Aorta (tissue), 5 donors: ENCODE data around the gene SORBS2. TPM values are rescaled to one million over a fixed set of nuclear protein-coding genes. Genes with fewer than 3 reads are reported as not detected.
A peak's percentile ranks its signal among the peaks of the same experiment; 100 is the strongest.

Experiments
- ATAC-seq: fragments of 200-7000 bp; cut with Tn5 transposase; one replicate; pipeline ENCODE4 v1.9.1; 2022; ENCODE audit warnings: moderate library complexity; ENCODE audit not compliant: low FRiP score
- DNase-seq, 2 donors: peaks; one replicate each; pipeline ENCODE4 v3.0.0-alpha.2; 2020
- H3K27ac ChIP-seq, 2 donors: one replicate each; pipeline ENCODE4 v1.5.1; 2013; ENCODE audit warnings: low read length in 2 of 2, mild to moderate bottlenecking in 2 of 2, moderate library complexity in 2 of 2, control low read depth in 1 of 2, inconsistent platforms in 1 of 2, low read depth in 1 of 2
- H3K27me3 ChIP-seq, 2 donors: one replicate each; pipeline ENCODE4 v1.6.1; 2013; ENCODE audit warnings: control low read depth in 1 of 2, low read length in 1 of 2, mild to moderate bottlenecking in 1 of 2, moderate library complexity in 1 of 2; ENCODE audit not compliant: insufficient read depth in 2 of 2, control insufficient read depth in 1 of 2
- H3K36me3 ChIP-seq, 2 donors: one replicate each; pipeline ENCODE4 v1.6.1; 2013; ENCODE audit warnings: control low read depth in 1 of 2, low read length in 1 of 2, mild to moderate bottlenecking in 1 of 2; ENCODE audit not compliant: insufficient read depth in 2 of 2, control insufficient read depth in 1 of 2
- H3K4me1 ChIP-seq, 2 donors: one replicate each; pipeline ENCODE4 v1.6.1; 2013; ENCODE audit warnings: low read length in 2 of 2, control low read depth in 1 of 2, mild to moderate bottlenecking in 1 of 2, moderate library complexity in 1 of 2; ENCODE audit not compliant: insufficient read depth in 2 of 2, control insufficient read depth in 1 of 2
- H3K4me3 ChIP-seq, 2 donors: one replicate each; pipeline ENCODE4 v1.5.1; 2013; ENCODE audit warnings: low read length in 2 of 2, control low read depth in 1 of 2, mild to moderate bottlenecking in 1 of 2
- H3K9me3 ChIP-seq: one replicate; pipeline ENCODE4 v1.6.1; 2013; ENCODE audit warnings: mild to moderate bottlenecking, low read length; ENCODE audit not compliant: control insufficient read depth
- WGBS, 2 donors: extraction: QIAGEN DNeasy Blood & Tissue Kit; methylation state at CpG; one replicate each; pipeline ENCODE4 v1.1.7; 2013; 5-methylcytosine and 5-hydroxymethylcytosine counted together
- intact Hi-C, 2 donors: fragments of 100-400 bp; cut with DNase I; formaldehyde crosslinking; loops; one replicate each; pipeline versions ENCODE4 v1.14.2 to v1.15.0; 2022
- polyA plus RNA-seq, 2 donors: library from polyadenylated mRNA; stranded (reverse); fragments of 200-250 nt; gene quantifications; one replicate each; pipeline ENCODE4 v1.2.3, GENCODE V29; 2013
- total RNA-seq, 2 donors: library from RNA; stranded (reverse); fragmentation: NEBNext Ultra II Directional; extraction: Animal tissue kit (Norgen Biotek cat#: 25700); gene quantifications; one replicate each; pipeline ENCODE4 v1.2.1, GENCODE V29; 2021
- donor health status: healthy with polysubstance abuse.
- donor health status: Bipolar disorder and iron deficiency.
- donor health status: DM: no; HTN: no; CAD: no.
- donor health status: DM: no; HTN: no; CAD: no.
- donor health status: DM: yes; HTN: yes; CAD: no.

SORBS2 gene
- total and polyA plus RNA-seq, 4 donors, result 111 to 696 (median 246) TPM

DNA sequence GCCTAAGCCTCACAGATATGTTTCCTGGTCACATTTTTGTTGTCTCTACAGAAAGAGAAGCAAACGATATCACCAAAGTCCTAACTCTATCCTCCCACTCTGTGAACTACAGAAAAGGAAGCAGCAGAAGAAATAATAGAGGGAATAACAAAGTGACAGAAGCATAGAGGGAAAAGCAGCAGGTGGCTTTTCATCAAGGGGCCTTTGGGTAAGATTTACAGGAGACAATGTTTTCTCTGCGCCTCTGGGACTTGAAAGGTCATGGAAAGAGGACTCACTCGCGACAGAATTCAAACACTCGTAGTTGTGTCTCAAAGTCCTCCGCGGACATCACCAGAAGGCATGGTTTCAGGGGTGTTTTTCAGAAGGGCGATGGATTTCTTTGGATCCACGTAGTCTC, 66.1 kb downstream of the SORBS2 start:
- DNase-seq, result no peak
- no peaks in the 10 kb centered on the region for H3K9me3 ChIP-seq
- no peak overlapping the region for H3K27ac ChIP-seq
- H3K4me3 ChIP-seq, result no peak overlapping the region
- 90 to 92% methylated on average over 9 of the region's 9 CpGs for WGBS, 2 donors
- H3K27me3 ChIP-seq, result no peaks in the 10 kb centered on the region
- no peak for ATAC-seq
- H3K4me1 ChIP-seq, result peaks cover 0 to 1% of the 10 kb centered on the region in 2 donors
- intact Hi-C loops, result no loop called here
- H3K36me3 ChIP-seq, result no peaks in the 10 kb centered on the region

DNA sequence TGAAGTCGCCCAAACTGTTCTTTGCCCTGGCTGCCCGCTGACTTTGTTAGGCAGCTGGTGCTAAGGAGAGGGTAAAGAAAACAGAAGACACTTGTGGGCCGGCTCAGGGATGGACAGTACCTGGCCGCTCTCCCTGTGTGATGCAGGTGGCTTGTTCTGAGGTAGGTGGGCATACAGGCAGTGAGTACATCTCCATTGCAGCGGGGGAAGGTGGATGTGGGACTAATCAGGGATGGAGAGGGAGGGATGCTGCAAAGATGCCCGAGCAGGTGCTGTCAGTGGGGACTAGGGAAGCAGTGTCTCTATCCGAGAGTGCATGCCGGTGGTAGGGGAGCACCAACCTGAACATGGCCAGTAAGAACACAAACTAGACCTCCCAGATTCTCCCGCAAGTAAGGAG, 67.0 kb downstream of the SORBS2 start:
- peak; percentile 24 for ATAC-seq
- WGBS, 2 donors, result 97 to 98% methylated on average over 9 of the region's 9 CpGs
- H3K9me3 ChIP-seq, result no peaks in the 10 kb centered on the region
- H3K27me3 ChIP-seq, result no peaks in the 10 kb centered on the region
- no peak overlapping the region for H3K27ac ChIP-seq
- H3K36me3 ChIP-seq, result no peaks in the 10 kb centered on the region
- H3K4me3 ChIP-seq, result no peak overlapping the region
- H3K4me1 ChIP-seq, result peaks cover 0 to 1% of the 10 kb centered on the region in 2 donors
- intact Hi-C loops, result no loop called here
- DNase-seq, result no peak

DNA sequence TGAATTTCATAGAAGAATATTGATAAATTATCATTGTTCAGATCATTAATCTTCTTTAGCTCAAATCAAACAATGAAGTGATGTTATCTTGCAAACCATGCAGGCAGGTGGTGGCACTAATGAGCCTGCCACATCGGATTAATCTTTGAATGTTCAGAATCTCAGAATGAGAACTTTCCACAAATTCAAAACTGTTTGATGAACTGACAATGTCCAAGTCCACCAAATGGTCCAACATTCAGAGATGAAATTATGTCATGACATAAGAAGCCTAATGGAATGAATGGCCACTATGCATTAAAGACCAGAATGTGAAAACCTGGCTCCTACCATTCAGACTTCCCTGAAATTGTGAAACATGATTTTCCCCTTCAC, 67.5 kb downstream of the SORBS2 start:
- intact Hi-C loops, result no loop called here
- Histone ChIP-seq H3K4me1 (peaks cover 0 to 1% of the 10 kb centered on the region in 2 donors), H3K36me3 (no peaks in the 10 kb centered on the region), H3K27ac (no peak overlapping the region), H3K27me3 (no peaks in the 10 kb centered on the region), H3K4me3 (no peak overlapping the region), H3K9me3 (no peaks in the 10 kb centered on the region)
- 85 to 94% methylated on average over 1 of the region's 1 CpG for WGBS, 2 donors
- ATAC-seq, result no peak
- DNase-seq, result no peak

DNA sequence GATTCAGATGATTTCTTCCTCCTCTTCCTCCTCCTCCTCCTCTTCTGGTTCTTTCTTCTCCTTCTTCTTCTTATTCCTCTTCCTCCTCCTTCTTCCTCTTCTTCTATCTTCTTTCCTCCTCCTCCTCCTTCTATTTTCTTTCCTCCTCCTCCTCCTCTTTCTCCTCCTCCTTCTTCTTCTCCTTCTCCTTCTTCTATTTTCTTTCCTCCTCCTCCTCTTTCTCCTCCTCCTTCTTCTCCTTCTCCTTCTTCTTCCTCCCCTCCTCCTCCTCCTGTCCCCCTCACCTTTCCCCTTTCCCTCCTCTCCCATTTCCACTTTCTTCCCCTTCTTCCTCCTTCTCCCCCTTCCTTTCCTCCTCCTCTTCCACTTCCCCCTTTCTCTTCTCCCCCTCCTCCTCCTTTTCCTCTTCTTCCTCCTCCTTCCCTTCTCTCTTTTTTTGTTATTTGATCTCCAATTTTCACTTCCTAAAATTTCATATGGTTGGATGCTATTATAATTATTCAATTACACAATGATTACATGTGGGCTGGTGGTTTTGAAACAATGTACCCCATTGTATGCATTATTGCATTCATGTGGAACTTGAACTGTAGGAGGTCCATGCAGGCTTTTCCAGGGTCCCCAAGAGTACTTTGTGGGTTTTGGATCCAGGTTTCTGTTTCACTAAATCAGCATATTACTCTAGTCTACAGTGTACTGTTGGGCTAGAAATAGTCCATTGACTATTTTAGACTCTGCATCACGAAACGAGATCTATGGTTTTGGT, 68.1 kb downstream of the SORBS2 start:
- Histone ChIP-seq H3K4me3 (no peak overlapping the region), H3K4me1 (peaks cover 0 to 1% of the 10 kb centered on the region in 2 donors), H3K27ac (no peak overlapping the region), H3K9me3 (no peaks in the 10 kb centered on the region), H3K27me3 (no peaks in the 10 kb centered on the region), H3K36me3 (no peaks in the 10 kb centered on the region)
- WGBS, 2 donors, result 96 to 97% methylated on average over 2 of the region's 2 CpGs
- ATAC-seq (no peak), DNase-seq (no peak)
- intact Hi-C loops, result no loop called here

DNA sequence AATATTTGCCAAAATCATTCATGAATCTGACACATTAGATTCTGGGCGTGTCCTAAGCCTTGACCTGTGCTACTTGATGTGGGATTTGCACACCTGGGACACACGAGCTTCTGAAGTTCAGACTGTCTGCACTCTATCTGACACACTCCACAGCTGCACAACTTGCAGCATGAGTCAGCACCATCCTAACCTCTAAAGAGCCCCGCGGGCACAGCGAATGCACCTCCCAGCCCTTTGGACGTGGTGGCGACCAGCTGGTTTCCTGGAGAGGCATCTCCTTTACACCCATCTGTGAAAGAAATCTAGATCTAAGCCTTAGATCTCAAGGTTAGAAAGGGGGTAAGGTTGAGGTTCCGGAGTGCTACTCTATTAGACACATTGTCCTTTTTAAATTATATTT, 69.2 kb downstream of the SORBS2 start:
- 90 to 92% methylated on average over 8 of the region's 8 CpGs for WGBS, 2 donors
- DNase-seq (peak in 1 of 2 donors; percentile 76), ATAC-seq (no peak)
- no peak overlapping the region for H3K4me3 ChIP-seq
- no peaks in the 10 kb centered on the region for H3K27me3 ChIP-seq
- no peak overlapping the region for H3K27ac ChIP-seq
- peaks cover 0 to 1% of the 10 kb centered on the region in 2 donors for H3K4me1 ChIP-seq
- no peaks in the 10 kb centered on the region for H3K36me3 ChIP-seq
- intact Hi-C loops, result no loop called here
- no peaks in the 10 kb centered on the region for H3K9me3 ChIP-seq

DNA sequence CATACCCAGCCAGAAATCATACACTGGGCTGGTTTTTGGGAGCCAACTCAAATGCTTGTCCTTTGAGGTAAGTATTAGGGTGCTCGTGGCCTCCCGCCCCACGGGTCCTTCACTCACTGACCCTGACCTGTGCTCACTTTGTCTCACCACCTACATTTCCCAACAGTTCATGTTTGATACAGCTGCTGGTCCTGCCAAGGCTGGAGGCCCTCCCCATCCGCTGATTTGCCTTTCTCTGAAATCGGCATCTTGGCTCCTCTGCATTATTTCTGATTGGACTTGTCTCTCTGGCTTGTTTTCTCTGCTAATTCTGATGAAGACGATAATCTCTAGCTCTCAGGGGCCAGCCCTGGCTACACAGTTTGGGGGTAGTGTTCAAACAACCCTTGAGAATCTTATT, 70.2 kb downstream of the SORBS2 start:
- H3K27me3 ChIP-seq, result no peaks in the 10 kb centered on the region
- intact Hi-C loops, result no loop called here
- H3K4me3 ChIP-seq, result no peak overlapping the region
- DNase-seq, result no peak
- WGBS, 2 donors, result 64 to 79% methylated on average over 6 of the region's 6 CpGs
- peak overlapping the region; percentile 20 to 21 for H3K27ac ChIP-seq
- H3K9me3 ChIP-seq, result no peaks in the 10 kb centered on the region
- H3K4me1 ChIP-seq, result peaks cover 1 to 4% of the 10 kb centered on the region in 2 donors
- no peaks in the 10 kb centered on the region for H3K36me3 ChIP-seq
- ATAC-seq, result no peak

DNA sequence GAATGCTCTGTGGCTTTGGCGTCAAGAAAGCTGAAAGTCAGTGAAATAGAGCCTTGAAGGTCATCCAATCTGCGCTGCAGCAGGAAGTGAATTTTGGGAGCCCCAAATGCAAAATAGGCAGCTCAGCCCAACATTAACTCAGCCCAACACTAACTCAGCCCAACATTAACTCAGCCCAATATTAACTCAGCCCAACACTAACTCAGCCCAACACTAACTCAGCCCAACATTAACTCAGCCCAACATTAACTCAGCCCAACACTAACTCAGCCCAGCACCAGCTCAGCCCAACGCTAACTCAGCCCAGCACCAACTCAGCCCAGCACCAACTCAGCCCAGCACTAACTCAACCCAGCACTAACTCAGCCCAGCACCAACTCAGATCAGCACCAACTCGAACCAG, 71.5 kb downstream of the SORBS2 start:
- intact Hi-C loops, result no loop called here
- H3K27ac ChIP-seq, result peak overlapping the region in 1 of 2 donors; percentile 82
- H3K4me3 ChIP-seq, result no peak overlapping the region
- DNase-seq (no peak), ATAC-seq (no peak)
- no peaks in the 10 kb centered on the region for H3K9me3 ChIP-seq
- WGBS, 2 donors, result 66 to 84% methylated on average over 4 of the region's 4 CpGs
- H3K4me1 ChIP-seq, result peaks cover 1 to 6% of the 10 kb centered on the region in 2 donors
- H3K27me3 ChIP-seq, result no peaks in the 10 kb centered on the region
- no peaks in the 10 kb centered on the region for H3K36me3 ChIP-seq

DNA sequence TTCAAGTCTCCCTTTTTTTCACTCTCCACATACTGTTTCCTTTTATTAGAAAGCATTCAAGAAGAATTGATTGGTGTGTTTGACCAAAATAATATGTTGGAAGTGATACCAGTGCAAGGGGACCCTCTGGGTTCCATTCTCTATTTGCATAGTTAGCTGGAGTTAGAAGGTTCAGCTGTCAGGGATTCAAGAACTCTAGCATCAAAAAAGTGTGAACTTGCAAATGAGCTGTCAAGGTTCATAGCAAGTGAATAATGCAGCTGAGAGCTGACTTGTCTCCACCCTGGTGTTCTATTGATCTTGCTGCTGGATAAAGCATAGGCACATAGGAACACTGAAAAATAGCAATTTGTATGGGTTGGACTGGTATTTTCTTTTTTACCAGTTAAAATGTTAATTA, 73.2 kb downstream of the SORBS2 start:
- Histone ChIP-seq H3K4me3 (no peak overlapping the region), H3K9me3 (no peaks in the 10 kb centered on the region), H3K36me3 (no peaks in the 10 kb centered on the region), H3K4me1 (peaks cover 1 to 6% of the 10 kb centered on the region in 2 donors), H3K27me3 (no peaks in the 10 kb centered on the region), H3K27ac (peak overlapping the region in 1 of 2 donors; percentile 22)
- intact Hi-C loops, result loop anchor here (5.0 to 10.0 kb wide), 5 partner anchors 33 to 288 kb away; no protein-coding TSS in a partner anchor
- no peak for DNase-seq
- ATAC-seq, result no peak

DNA sequence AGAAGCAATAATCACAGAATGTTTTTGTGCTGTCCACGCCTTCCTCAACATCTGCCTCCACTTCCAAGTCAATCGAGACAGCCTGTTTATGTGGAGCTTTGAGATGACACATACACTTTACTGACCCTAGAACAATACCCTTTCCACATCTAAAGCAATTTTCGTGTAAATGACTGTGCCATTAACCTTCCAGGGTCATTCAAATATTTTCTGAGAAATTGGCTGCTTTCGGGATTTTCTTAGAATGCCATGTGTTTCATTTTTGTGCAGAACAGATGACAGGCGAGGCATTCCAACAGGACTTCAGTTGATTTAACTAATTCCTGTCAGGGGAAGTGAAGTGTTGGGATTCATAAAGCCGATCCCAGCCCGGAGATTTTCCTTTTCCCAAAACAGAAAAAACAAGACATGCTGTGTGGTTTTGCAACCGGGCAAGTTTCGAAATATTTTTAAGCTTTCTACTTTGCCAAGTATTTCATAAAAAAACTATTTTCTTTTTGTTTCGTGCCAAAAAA, 73.9 kb downstream of the SORBS2 start:
- Histone ChIP-seq H3K27me3 (no peaks in the 10 kb centered on the region), H3K9me3 (no peaks in the 10 kb centered on the region), H3K4me3 (no peak overlapping the region), H3K27ac (peak overlapping the region; percentile 54 to 81), H3K4me1 (peaks cover 1 to 6% of the 10 kb centered on the region in 2 donors), H3K36me3 (peaks cover 0 to 2% of the 10 kb centered on the region in 2 donors)
- intact Hi-C loops, result loop anchor here (5.0 to 10.0 kb wide), 5 partner anchors 34 to 289 kb away; no protein-coding TSS in a partner anchor
- ATAC-seq, result peak; percentile 74
- WGBS, 2 donors, result 3 to 8% methylated on average over 10 of the region's 10 CpGs
- DNase-seq, result no peak
